ENCODE results near the gene CARMIL1.

Gene CARMIL1

DNA sequence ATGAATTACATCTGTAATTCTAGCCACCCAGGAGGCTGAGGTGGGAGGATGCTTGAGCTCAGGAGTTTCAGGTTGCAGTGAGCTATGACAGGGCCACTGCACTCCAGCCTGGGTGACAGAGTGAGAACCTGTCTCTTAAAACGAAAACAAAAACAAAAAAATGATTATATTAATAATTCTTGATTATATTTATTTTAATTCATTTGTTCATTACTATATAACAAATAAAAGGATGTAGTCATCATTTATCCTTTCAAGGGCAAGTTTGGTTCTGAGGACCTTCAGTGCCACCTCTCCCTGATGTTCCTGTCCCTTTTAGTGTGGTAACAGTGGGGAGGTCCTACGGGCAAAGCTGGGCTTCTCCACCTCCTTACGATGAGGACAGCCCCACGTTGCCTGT lies 205.7 kb downstream of the CARMIL1 start:
- DNase-seq (ENCODE audit: low read depth): no peak
- no peak overlapping the region for H3K4me3 ChIP-seq (ENCODE audit: low read depth, low read length)

- no peak overlapping the region for H3K4me3 ChIP-seq (ENCODE audit: low read depth, low read length)
- DNase-seq (ENCODE audit: low read depth): no peak
Measured at GRCh38 chr6:25485821-25486534, 206.8 kb downstream of the CARMIL1 start.

DNA sequence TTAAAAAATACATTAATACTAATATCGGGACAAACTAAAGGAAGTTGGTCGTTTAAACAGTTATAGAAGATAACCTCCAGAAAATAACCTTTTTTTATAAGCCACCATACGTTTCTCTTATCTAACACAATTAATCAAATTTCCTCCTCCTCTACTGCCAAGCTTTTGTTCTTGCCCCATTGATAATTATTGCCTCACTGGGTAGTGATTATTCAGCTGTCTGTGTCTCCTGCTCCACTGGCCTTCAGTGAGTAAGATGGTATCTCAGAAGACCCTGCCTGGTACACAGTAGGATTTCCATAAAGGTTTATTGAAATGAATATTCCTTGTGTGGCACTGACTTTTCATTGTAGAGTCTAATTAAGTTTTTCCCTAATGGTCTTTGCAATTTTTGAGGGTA lies 207.4 kb downstream of the CARMIL1 start:
- no peak for DNase-seq (ENCODE audit: low read depth)
- H3K4me3 ChIP-seq (ENCODE audit: low read depth, low read length): no peak overlapping the region

- DNase-seq (ENCODE audit: low read depth): no peak
- H3K4me3 ChIP-seq (ENCODE audit: low read depth, low read length): no peak overlapping the region
Measured at GRCh38 chr6:25487012-25487411, 207.8 kb downstream of the CARMIL1 start.

DNA sequence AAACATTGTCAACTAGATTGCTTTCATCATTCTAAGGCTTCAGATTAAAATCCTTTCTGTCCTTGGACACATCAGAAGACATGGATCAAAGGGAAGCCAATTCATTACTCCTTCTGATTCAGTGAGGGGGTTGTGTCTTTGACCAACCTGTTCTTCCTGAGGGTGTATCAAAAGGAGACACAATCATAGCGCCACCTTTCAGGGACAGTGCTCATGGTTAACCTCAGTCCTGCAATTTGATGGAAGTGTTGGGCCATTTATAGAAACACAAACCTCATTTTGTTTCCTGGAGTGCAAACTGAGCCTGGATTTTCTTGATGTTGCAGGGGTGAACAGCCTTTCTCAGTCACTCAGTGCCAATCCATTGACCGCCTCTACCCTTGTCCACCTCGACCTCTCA lies 209.0 kb downstream of the CARMIL1 start:
- no peak overlapping the region for H3K4me3 ChIP-seq (ENCODE audit: low read depth, low read length)
- no peak for DNase-seq (ENCODE audit: low read depth)

DNA sequence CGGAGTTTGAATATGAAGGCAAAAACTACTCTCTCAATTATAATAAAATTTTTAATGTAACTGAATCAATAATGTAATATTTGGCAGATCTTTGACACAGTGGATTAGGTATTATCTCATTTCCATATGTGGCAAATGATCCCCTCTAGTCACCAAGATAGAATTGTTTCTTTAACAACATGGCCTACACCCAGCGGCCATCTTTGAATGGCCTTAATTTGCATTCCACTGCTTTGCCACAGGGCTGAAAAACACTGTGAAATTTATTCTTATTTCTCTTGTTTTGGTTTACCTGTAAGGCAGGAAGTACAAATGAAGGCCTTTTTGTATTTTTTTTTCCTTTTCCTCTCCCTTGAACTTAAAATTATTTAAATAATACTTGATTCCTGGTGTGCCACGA lies 210.2 kb downstream of the CARMIL1 start:
- H3K4me3 ChIP-seq (ENCODE audit: low read depth, low read length): no peak overlapping the region
- DNase-seq (ENCODE audit: low read depth): no peak

GRCh38 chr6:25490018-25490801 lies 211.0 kb downstream of the CARMIL1 start:
- DNase-seq (ENCODE audit: low read depth): no peak
- H3K4me3 ChIP-seq (ENCODE audit: low read depth, low read length): no peak overlapping the region

GRCh38 chr6:25492951-25493350 lies 213.8 kb downstream of the CARMIL1 start:
- H3K4me3 ChIP-seq (ENCODE audit: low read depth, low read length): no peak overlapping the region
- no peak for DNase-seq (ENCODE audit: low read depth)

GRCh38 chr6:25494469-25494868 lies 215.3 kb downstream of the CARMIL1 start:
- DNase-seq (ENCODE audit: low read depth): no peak
- H3K4me3 ChIP-seq (ENCODE audit: low read depth, low read length): no peak overlapping the region

DNA sequence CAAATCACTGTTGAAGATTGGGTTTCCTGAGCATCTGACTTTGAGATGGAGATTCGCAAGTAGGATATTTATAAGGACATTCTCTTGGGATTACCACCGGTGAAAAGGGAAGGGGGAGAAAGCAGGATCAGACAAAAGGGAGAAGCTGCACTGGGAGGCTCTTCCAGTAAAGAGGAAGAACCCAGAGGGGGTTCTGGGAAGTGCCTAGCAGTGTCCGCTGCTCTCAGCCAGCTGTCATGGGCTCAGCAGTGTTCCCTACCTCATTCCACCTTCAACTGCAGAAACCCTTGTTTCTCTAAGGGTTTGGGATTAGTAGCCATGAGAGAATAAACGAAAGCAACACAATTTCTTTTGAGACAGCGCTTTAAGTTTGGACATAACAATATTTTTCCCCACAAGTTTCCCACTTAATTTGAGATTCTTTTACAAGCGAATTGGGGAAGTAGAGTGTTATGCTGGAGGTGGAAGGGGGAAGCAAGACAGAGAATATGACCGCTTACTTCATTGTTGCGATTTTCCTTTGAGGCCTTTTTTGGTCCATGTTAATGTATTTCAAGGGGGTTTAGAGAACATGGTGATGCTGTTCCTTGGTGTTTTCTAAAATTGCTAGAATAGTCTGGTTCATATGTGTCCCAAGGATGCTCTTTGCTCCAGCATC lies 218.3 kb downstream of the CARMIL1 start:
- no peak overlapping the region for H3K4me3 ChIP-seq (ENCODE audit: low read depth, low read length)
- DNase-seq (ENCODE audit: low read depth): no peak

DNA sequence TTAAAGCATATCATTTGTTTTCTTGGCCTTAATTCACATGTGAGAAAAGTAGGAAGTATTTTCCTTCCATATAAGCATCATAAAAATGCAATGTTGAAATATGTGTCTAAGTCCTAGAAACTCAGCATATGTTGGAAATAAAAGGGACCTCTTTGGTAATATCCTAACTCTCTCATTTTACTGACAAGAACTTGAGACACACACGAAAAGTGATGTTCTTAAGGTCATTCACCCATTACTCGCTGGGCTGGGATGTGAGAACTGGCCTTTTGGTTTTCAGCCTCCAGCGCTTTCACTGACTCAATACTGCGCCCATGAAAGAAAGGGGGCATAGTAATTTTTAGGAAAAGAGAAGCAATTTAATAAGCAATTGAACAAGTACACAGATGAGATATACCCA lies 219.3 kb downstream of the CARMIL1 start:
- H3K4me3 ChIP-seq (ENCODE audit: low read depth, low read length): no peak overlapping the region
- DNase-seq (ENCODE audit: low read depth): no peak

- no peak overlapping the region for H3K4me3 ChIP-seq (ENCODE audit: low read depth, low read length)
- no peak for DNase-seq (ENCODE audit: low read depth)
Measured at GRCh38 chr6:25499615-25500235, 220.6 kb downstream of the CARMIL1 start.

GRCh38 chr6:25503686-25504085 lies 224.5 kb downstream of the CARMIL1 start:
- DNase-seq (ENCODE audit: low read depth): no peak
- no peak overlapping the region for H3K4me3 ChIP-seq (ENCODE audit: low read depth, low read length)

- DNase-seq (ENCODE audit: low read depth): no peak
- no peak overlapping the region for H3K4me3 ChIP-seq (ENCODE audit: low read depth, low read length)
Measured at GRCh38 chr6:25504661-25505060, 225.5 kb downstream of the CARMIL1 start.

DNA sequence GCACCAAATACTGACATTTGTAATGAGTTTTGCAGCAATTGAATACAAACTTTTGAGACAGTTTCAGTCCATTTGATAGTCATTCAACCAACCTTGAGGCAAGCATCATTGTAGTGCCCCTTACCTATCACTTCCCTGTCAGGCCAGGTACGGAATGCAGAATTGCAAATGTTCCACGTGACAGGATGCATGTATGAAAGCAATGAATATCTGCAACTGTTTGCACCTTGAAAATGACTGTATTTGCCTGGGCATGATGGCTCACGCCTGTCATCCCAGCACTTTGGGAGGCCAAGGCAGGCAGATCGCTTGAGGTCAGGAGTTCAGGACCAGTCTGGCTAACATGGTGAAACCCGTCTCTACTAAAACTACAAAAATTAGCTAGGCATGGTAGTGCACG lies 226.8 kb downstream of the CARMIL1 start:
- H3K4me3 ChIP-seq (ENCODE audit: low read depth, low read length): no peak overlapping the region
- no peak for DNase-seq (ENCODE audit: low read depth)

- no peak for DNase-seq (ENCODE audit: low read depth)
- H3K4me3 ChIP-seq (ENCODE audit: low read depth, low read length): no peak overlapping the region
Measured at GRCh38 chr6:25508051-25508450, 228.9 kb downstream of the CARMIL1 start.

DNA sequence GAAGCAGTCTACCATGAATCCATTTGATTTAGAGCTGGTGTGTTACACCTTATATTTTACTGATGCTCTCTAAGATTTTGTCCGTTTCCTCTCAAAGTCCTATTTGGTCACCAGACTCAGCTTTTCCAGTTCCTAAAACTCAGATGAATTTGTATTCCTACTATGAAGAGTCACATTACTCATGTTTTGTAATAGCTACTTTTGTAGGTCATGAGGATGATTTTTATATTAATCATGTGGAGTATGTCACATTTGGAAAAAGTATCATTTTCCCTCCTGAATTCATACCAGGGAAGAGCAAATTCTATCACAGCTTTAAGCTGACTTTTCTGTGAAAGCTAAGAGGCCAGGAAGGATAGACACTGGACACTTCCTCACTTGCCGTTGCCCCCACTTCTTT lies 232.2 kb downstream of the CARMIL1 start:
- no peak overlapping the region for H3K4me3 ChIP-seq (ENCODE audit: low read depth, low read length)
- DNase-seq (ENCODE audit: low read depth): no peak

DNA sequence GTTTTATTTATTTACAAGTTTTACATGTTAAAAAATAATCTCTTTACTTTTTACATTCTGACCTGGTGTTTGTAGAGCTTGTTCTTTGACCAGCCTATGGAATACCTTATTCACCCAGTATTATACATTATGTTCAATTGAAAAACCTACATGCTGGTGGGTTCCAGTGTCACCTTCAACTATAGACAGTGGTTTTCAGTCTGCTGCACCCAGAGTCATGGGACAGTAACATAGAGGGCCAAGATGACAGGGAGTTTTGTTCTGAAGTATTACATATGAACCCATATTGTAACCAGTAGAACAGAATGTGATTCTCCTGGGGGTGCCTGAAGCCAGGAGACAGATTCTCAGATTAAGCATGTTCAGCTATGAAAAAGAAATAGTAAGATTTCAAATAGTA lies 233.4 kb downstream of the CARMIL1 start:
- no peak for DNase-seq (ENCODE audit: low read depth)
- no peak overlapping the region for H3K4me3 ChIP-seq (ENCODE audit: low read depth, low read length)

GRCh38 chr6:25519856-25520255 lies 240.7 kb downstream of the CARMIL1 start:
- no peak overlapping the region for H3K4me3 ChIP-seq (ENCODE audit: low read depth, low read length)
- no peak for DNase-seq (ENCODE audit: low read depth)

DNA sequence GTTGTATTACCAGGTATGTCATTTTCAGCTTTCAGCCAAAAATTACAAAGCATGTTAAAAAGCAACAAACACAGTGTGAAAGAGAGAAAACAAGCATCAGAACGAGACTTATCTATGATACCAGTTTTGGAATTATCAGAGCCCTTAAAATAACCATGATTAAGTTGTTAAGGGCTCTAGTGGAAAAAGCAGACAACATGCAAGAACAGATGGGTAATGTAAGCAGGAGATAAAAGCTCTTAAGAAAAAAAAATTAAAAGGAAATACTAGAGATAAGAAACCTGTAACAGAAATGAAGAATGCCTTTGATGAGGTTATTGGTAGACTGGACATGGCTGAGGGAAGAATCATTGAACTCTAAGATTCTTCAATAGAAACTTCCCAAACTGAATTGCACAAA lies 245.4 kb downstream of the CARMIL1 start:
- H3K4me3 ChIP-seq (ENCODE audit: low read depth, low read length): no peak overlapping the region
- DNase-seq (ENCODE audit: low read depth): no peak
